SU-DHL-6 (cell line): ENCODE results near the gene MESP2.

ENCODE experiments used
- CTCF ChIP-seq: fragments of 200-600 bp; sonication (generic); IDR thresholded peaks from one replicate; pipeline ENCODE4 v1.5.1; 2017; ENCODE audit warnings: antibody characterized with exemption, mild to moderate bottlenecking, low read length, moderate library complexity; ENCODE audit not compliant: insufficient read depth, poor library complexity, severe bottlenecking
- EZH2phosphoT487 ChIP-seq: fragments of 200-600 bp; sonication (generic), shearing (Covaris generic); conservative IDR thresholded peaks from 2 replicates; pipeline ENCODE4 v1.6.1; 2018; ENCODE audit warnings: mild to moderate bottlenecking, antibody characterized with exemption, low read length, moderate library complexity, mixed read lengths

GRCh38 chr15:89808160-89808870 lies 32.2 kb downstream of the MESP2 start:
- TF ChIP-seq CTCF (no peak), EZH2phosphoT487 (no peak)
